Measurements from ENCODE around the gene GOLGA2. TPM values are rescaled to one million over a fixed set of nuclear protein-coding genes. Genes with fewer than 3 reads are reported as not detected.

Gene GOLGA2
- total and polyA plus RNA-seq, 2 of the 13 experiments (the other 11 are each of a cell fraction or from before 2014, with no cell fraction given): 45.3 to 45.8 TPM

DNA sequence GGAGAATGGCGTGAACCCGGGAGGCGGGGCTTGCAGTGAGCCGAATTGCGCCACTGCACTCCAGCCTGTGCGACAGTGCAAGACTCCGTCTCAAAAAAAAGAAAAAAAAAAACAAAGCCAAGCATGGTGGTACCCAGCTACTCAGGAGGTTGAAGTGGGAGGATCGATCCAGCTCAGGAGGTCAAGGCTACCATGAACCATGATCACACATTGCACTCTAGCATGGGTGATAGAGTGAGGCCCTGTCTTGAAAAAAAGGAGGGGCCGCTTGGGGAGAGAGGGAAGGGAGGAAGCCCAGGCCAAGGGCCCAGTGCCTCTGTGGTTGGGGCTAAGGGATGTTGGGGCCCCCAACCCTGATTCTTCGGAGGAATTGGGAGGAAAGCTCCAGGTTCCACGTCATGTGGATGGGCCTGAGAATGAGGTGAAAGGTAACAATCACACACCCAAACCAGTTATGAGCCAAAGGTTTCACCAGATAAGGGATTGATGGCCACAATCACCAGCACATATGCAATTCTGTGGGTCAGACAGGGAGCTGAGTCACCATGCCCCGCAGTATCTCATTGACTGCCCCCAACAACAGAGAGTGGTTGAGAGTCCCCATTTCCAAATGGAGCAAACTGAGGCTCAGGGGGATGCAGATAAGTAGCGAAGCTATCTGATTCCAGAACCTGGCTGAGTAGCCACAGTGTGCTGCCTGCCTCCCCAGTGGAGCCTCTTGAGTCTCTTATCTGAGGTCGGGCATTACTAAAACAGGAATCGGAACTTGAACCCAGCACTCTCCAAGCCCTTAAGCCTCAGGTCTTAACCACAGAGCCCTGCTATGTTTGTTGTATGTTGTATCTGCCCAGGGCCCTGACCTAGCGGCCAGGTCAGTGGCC lies 20.8 kb upstream of the GOLGA2 start (continued):
- TF ChIP-seq, protein P1, sequence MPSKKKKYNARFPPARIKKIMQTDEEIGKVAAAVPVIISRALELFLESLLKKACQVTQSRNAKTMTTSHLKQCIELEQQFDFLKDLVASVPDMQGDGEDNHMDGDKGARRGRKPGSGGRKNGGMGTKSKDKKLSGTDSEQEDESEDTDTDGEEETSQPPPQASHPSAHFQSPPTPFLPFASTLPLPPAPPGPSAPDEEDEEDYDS (CRISPR knock-in tag; IDR thresholded peaks at IDR 0.05): no peak
- TF ChIP-seq PRMT3 (CRISPR knock-in tag; IDR thresholded peaks at IDR 0.05; ENCODE audit: borderline replicate concordance, low read depth) (no peak), CEBPG (CRISPR knock-in tag; IDR thresholded peaks at IDR 0.05) (peak; percentile 83), NCOA5 (CRISPR knock-in tag; IDR thresholded peaks at IDR 0.05) (no peak), NFIC (IDR thresholded peaks at IDR 0.05; ENCODE audit: low read length) (no peak), TP53 (CRISPR knock-in tag; conservative IDR thresholded peaks at IDR 0.05) (no peak), MAFF (IDR thresholded peaks at IDR 0.05; ENCODE audit: low read depth, low read length) (no peak), TEAD3 (CRISPR knock-in tag; optimal IDR thresholded peaks at IDR 0.05; ENCODE audit: borderline replicate concordance) (peak; percentile 13), ZNF143 (CRISPR knock-in tag; IDR thresholded peaks at IDR 0.05) (no peak), ZNF567 (CRISPR knock-in tag; IDR thresholded peaks at IDR 0.05; ENCODE audit: borderline replicate concordance) (no peak), ZNF468 (CRISPR knock-in tag; IDR thresholded peaks at IDR 0.05) (no peak), CREB1 (IDR thresholded peaks at IDR 0.05) (no peak), CREB1 (CRISPR knock-in tag; IDR thresholded peaks at IDR 0.05) (0 out of 2 replicates have a peak, but pooled peaks have one; percentile 34), EP300 (IDR thresholded peaks at IDR 0.05; ENCODE audit: low read depth in 2 of 2, low read length in 2 of 2) (peak in 1 of 2 experiments; percentile 8; a peak in 1 of 4 replicates), EP300 (CRISPR knock-in tag; IDR thresholded peaks at IDR 0.05; ENCODE audit: borderline replicate concordance) (no peak)
- TF ChIP-seq, protein P2, sequence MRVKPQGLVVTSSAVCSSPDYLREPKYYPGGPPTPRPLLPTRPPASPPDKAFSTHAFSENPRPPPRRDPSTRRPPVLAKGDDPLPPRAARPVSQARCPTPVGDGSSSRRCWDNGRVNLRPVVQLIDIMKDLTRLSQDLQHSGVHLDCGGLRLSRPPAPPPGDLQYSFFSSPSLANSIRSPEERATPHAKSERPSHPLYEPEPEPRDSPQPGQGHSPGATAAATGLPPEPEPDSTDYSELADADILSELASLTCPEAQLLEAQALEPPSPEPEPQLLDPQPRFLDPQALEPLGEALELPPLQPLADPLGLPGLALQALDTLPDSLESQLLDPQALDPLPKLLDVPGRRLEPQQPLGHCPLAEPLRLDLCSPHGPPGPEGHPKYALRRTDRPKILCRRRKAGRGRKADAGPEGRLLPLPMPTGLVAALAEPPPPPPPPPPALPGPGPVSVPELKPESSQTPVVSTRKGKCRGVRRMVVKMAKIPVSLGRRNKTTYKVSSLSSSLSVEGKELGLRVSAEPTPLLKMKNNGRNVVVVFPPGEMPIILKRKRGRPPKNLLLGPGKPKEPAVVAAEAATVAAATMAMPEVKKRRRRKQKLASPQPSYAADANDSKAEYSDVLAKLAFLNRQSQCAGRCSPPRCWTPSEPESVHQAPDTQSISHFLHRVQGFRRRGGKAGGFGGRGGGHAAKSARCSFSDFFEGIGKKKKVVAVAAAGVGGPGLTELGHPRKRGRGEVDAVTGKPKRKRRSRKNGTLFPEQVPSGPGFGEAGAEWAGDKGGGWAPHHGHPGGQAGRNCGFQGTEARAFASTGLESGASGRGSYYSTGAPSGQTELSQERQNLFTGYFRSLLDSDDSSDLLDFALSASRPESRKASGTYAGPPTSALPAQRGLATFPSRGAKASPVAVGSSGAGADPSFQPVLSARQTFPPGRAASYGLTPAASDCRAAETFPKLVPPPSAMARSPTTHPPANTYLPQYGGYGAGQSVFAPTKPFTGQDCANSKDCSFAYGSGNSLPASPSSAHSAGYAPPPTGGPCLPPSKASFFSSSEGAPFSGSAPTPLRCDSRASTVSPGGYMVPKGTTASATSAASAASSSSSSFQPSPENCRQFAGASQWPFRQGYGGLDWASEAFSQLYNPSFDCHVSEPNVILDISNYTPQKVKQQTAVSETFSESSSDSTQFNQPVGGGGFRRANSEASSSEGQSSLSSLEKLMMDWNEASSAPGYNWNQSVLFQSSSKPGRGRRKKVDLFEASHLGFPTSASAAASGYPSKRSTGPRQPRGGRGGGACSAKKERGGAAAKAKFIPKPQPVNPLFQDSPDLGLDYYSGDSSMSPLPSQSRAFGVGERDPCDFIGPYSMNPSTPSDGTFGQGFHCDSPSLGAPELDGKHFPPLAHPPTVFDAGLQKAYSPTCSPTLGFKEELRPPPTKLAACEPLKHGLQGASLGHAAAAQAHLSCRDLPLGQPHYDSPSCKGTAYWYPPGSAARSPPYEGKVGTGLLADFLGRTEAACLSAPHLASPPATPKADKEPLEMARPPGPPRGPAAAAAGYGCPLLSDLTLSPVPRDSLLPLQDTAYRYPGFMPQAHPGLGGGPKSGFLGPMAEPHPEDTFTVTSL (CRISPR knock-in tag; IDR thresholded peaks at IDR 0.05; ENCODE audit: borderline replicate concordance): no peak
- TF ChIP-seq, protein P3, sequence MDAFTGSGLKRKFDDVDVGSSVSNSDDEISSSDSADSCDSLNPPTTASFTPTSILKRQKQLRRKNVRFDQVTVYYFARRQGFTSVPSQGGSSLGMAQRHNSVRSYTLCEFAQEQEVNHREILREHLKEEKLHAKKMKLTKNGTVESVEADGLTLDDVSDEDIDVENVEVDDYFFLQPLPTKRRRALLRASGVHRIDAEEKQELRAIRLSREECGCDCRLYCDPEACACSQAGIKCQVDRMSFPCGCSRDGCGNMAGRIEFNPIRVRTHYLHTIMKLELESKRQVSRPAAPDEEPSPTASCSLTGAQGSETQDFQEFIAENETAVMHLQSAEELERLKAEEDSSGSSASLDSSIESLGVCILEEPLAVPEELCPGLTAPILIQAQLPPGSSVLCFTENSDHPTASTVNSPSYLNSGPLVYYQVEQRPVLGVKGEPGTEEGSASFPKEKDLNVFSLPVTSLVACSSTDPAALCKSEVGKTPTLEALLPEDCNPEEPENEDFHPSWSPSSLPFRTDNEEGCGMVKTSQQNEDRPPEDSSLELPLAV (CRISPR knock-in tag; conservative IDR thresholded peaks at IDR 0.05; ENCODE audit: low read depth): no peak

Measured in HepG2 (cell line).